Measurements from ENCODE around the gene SP140L.
"Not testable (repeated sequence)": the region's sequence is repeated elsewhere in the genome, so short reads cannot be mapped to it uniquely, and the experiment has no call there.

Gene SP140L

GRCh38 chr2:230430957-230431910, 104.2 kb downstream of the SP140L start:
- DNase-seq (ENCODE audit: low read depth): no peak
- TF ChIP-seq POLR2A (IDR thresholded peaks at IDR 0.05; ENCODE audit: extremely low read depth, insufficient read length): no peak
- no peak overlapping the region for H3K4me3 ChIP-seq (ENCODE audit: low read depth, low read length)

DNA sequence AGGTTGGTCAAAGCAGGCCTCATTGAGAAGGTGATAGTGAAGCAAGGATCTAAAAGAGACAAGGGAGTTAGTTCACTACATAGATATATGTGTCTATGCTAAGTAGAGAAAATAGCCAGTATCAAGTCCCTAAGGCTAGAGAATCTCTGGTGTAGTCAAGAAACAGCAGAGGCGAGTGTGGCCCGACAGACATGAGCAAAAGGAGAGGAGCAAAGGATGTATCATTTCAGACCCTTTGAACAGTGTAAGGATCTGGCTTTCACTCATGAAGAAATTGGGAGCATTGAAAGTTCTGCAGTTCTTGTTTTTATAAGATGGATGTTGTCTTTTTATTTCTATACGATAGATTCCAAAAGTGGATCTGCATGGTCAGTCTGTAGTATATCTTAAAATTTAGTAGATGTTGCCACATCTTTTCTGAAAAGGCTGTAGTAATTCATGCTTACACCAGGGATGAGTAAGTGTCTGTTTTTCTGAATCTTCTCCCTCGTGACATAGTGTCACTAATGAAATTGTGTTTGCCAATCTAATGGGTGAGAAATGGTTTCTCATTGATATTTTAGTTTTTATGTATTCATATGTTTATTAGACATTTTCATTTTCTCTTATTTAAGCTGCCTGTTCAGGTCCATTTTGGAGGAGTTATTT, 107.8 kb downstream of the SP140L start:
- TF ChIP-seq CTCF (IDR thresholded peaks at IDR 0.05; ENCODE audit: low read depth, low read length): no peak
- no peak for TF ChIP-seq MYC (IDR thresholded peaks at IDR 0.05; ENCODE audit: low read depth, low read length)
- no peak for TF ChIP-seq POLR2A (IDR thresholded peaks at IDR 0.05; ENCODE audit: extremely low read depth, insufficient read length)
- TF ChIP-seq MAX (IDR thresholded peaks at IDR 0.05; ENCODE audit: low read depth, low read length): no peak
- no peak overlapping the region for H3K4me3 ChIP-seq (ENCODE audit: low read depth, low read length)
- no peak for DNase-seq (ENCODE audit: low read depth)

- TF ChIP-seq MYC (IDR thresholded peaks at IDR 0.05; ENCODE audit: low read depth, low read length): no peak
- no peak for DNase-seq (ENCODE audit: low read depth)
- no peak overlapping the region for H3K4me3 ChIP-seq (ENCODE audit: low read depth, low read length)
Observed at GRCh38 chr2:230435431-230435830, 108.4 kb downstream of the SP140L start.

DNA sequence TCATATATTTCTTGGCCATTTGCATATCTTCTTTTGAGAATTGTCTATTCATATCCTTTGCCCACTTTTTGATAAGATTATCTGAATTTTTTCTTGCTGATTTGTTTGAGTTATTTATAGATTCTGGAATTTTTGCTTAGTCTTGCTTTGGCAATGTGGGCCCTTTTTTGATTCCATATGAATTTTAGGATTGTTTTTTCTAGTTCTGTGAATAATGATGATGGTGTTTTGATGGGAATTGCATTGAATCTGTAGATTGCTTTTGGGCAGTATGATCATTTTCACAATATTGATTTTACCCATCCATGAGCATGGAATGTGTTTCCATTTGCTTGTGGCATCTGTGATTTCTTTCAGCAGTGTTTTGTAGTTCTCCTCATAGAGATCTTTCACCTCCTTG, 112.1 kb downstream of the SP140L start:
- not testable (repeated sequence) for DNase-seq (ENCODE audit: low read depth); H3K4me3 ChIP-seq (ENCODE audit: low read depth, low read length)

- TF ChIP-seq MYC (IDR thresholded peaks at IDR 0.05; ENCODE audit: low read depth, low read length) (no peak), MAX (IDR thresholded peaks at IDR 0.05; ENCODE audit: low read depth, low read length) (no peak), CTCF (IDR thresholded peaks at IDR 0.05; ENCODE audit: low read depth, low read length) (no peak), POLR2A (IDR thresholded peaks at IDR 0.05; ENCODE audit: extremely low read depth, insufficient read length) (no peak)
- peak; percentile 75 for DNase-seq (ENCODE audit: low read depth)
Observed at GRCh38 chr2:230439590-230439989, 112.6 kb downstream of the SP140L start.

DNA sequence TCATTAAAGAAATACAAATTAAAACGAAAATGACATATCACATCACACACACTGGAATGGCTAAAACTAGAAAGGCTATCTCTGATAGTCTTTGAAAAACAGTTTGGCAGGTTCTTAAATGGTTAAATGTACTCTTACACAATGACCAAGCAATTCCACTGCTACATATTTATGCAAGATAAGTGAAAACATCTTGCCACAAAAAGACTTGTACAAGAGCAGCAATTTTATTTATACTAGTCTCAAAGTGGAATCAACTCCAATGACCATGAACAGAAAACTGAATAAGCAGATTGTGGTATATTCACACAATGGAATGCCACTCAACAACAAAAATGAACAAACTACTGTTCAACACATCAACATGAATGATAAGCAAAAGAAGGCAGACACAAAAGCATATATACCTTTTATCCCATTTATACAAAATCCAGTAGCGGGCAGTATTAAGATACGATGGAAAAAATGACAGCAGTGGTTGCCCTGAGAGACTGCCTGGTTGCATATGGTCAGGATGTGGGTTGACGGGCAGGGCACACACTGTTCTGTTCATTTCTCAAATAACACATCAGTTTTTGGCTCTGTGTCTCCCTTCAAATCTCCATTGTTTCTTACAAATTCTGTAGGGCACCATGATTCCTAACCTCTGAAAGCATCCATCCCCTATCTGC, 114.4 kb downstream of the SP140L start:
- TF ChIP-seq CTCF (IDR thresholded peaks at IDR 0.05; ENCODE audit: low read depth, low read length) (no peak), POLR2A (IDR thresholded peaks at IDR 0.05; ENCODE audit: extremely low read depth, insufficient read length) (no peak), MAX (IDR thresholded peaks at IDR 0.05; ENCODE audit: low read depth, low read length) (no peak), MYC (IDR thresholded peaks at IDR 0.05; ENCODE audit: low read depth, low read length) (no peak)
- no peak overlapping the region for H3K4me3 ChIP-seq (ENCODE audit: low read depth, low read length)
- no peak for DNase-seq (ENCODE audit: low read depth)

More at GRCh38 chr2:230439590-230439989, 112.6 kb downstream of the SP140L start:
- peak overlapping the region; percentile 30 for H3K4me3 ChIP-seq (ENCODE audit: low read depth, low read length)

GRCh38 chr2:230443541-230443940, 116.5 kb downstream of the SP140L start:
- TF ChIP-seq POLR2A (IDR thresholded peaks at IDR 0.05; ENCODE audit: extremely low read depth, insufficient read length) (no peak), CTCF (IDR thresholded peaks at IDR 0.05; ENCODE audit: low read depth, low read length) (no peak), MYC (IDR thresholded peaks at IDR 0.05; ENCODE audit: low read depth, low read length) (no peak), MAX (IDR thresholded peaks at IDR 0.05; ENCODE audit: low read depth, low read length) (no peak)
- H3K4me3 ChIP-seq (ENCODE audit: low read depth, low read length): no peak overlapping the region
- no peak for DNase-seq (ENCODE audit: low read depth)
